DND-41 (cell line): ENCODE data around the gene HPDL.
A peak's percentile ranks its signal among the peaks of the same experiment; 100 is the strongest.
"Not testable (repeated sequence)": the region's sequence is repeated elsewhere in the genome, so short reads cannot be mapped to it uniquely, and the experiment has no call there.

Experiments
- ATAC-seq: fragments of 200-7000 bp; cut with Tn5 transposase; 3 replicates; pipeline ENCODE4 v1.9.1; 2021; ENCODE audit warnings: low read depth; ENCODE audit not compliant: insufficient read depth
- DNase-seq: peaks from one replicate; pipeline ENCODE4 v3.0.0-alpha.2; 2020
- H2AFZ ChIP-seq: 2 replicates; pipeline ENCODE4 v1.6.0; 2012; ENCODE audit warnings: low read depth, low read length
- H3K27ac ChIP-seq: 2 replicates; pipeline ENCODE4 v1.5.1; 2012; ENCODE audit warnings: low read length, inconsistent platforms
- H3K27me3 ChIP-seq: fragments of 200-600 bp; sonication (generic); 2 replicates; pipeline ENCODE4 v1.6.0; 2012; ENCODE audit warnings: low read length, mild to moderate bottlenecking, inconsistent platforms; ENCODE audit not compliant: insufficient read depth, poor library complexity
- H3K36me3 ChIP-seq: 2 replicates; pipeline ENCODE4 v1.5.1; 2012; ENCODE audit warnings: low read length, inconsistent platforms; ENCODE audit not compliant: insufficient read depth
- H3K4me1 ChIP-seq: 2 replicates; pipeline ENCODE4 v1.5.1; 2012; ENCODE audit warnings: mild to moderate bottlenecking, low read length; ENCODE audit not compliant: insufficient read depth
- H3K4me2 ChIP-seq: 2 replicates; pipeline ENCODE4 v1.6.0; 2012; ENCODE audit warnings: mild to moderate bottlenecking, moderate library complexity, low read length, inconsistent platforms; ENCODE audit not compliant: insufficient read depth
- H3K4me3 ChIP-seq, 2 experiments: fragments of 200-600 bp in 1 of 2; shearing (Covaris generic) in 1 of 2; 2 replicates each; pipeline ENCODE4 v1.5.1; 2012 to 2016; ENCODE audit warnings: inconsistent platforms in 2 of 2, low read length in 2 of 2, mild to moderate bottlenecking in 2 of 2, low read depth in 1 of 2, moderate library complexity in 1 of 2
- H3K79me2 ChIP-seq: 2 replicates; pipeline ENCODE4 v1.6.0; 2012; ENCODE audit warnings: low read length, inconsistent platforms; ENCODE audit not compliant: insufficient read depth
- H3K9ac ChIP-seq: 2 replicates; pipeline ENCODE4 v1.6.0; 2012; ENCODE audit warnings: low read depth, mild to moderate bottlenecking, inconsistent platforms, low read length, moderate library complexity
- H3K9me3 ChIP-seq: 2 replicates; pipeline ENCODE4 v1.5.1; 2012; ENCODE audit warnings: low read length, moderate library complexity, mild to moderate bottlenecking, inconsistent platforms; ENCODE audit not compliant: insufficient read depth, severe bottlenecking
- H4K20me1 ChIP-seq: 2 replicates; pipeline ENCODE4 v1.6.0; 2012; ENCODE audit warnings: low read length; ENCODE audit not compliant: insufficient read depth
- CTCF ChIP-seq: IDR thresholded peaks from 2 replicates; pipeline ENCODE4 v1.5.1; 2012; ENCODE audit warnings: borderline replicate concordance, low read length, moderate library complexity, mild to moderate bottlenecking; ENCODE audit not compliant: poor library complexity, severe bottlenecking; ENCODE audit errors: extremely low read depth
- EZH2 ChIP-seq: IDR thresholded peaks from 3 replicates; pipeline ENCODE4 v1.6.1; 2012; ENCODE audit warnings: borderline replicate concordance, low read depth, mild to moderate bottlenecking, moderate library complexity, low read length, inconsistent platforms; ENCODE audit not compliant: severe bottlenecking

HPDL gene

GRCh38 chr1:45355683-45356082 is 29.0 kb downstream of the HPDL start:
- Histone ChIP-seq H4K20me1 (no peaks in the 10 kb centered on the region), H2AFZ (no peak overlapping the region), H3K36me3 (no peaks in the 10 kb centered on the region), H3K4me2 (no peak overlapping the region), H3K9me3 (no peaks in the 10 kb centered on the region), H3K4me1 (no peaks in the 10 kb centered on the region), H3K27ac (no peak overlapping the region), H3K9ac (no peak overlapping the region), H3K79me2 (no peaks in the 10 kb centered on the region), H3K4me3 (no peak overlapping the region), H3K27me3 (no peaks in the 10 kb centered on the region)
- DNase-seq (no peak), ATAC-seq (no peak)
- no peak for TF ChIP-seq CTCF
- no peak for TF ChIP-seq EZH2

DNA sequence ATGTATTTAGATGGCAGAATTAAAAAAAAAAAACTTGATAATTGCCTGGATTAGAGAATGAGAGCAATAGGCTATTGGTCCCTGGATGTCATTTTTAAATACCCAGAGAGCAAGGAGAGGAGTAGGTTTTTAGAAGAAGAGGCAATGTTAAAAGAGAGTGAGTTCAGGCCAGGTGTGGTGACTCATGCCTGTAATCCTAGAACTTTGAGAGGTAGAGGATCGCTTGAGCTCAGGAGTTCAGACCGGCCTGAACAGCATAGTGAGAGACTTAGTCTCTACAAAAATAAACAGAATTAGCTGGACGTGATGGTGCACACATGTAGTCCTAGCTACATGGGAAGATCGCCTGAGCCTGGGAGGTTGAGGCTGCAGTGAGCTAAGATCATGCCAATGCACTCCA is 29.5 kb downstream of the HPDL start:
- no peaks in the 10 kb centered on the region for H3K4me1 ChIP-seq
- H3K4me3 ChIP-seq, result no peak overlapping the region
- H3K36me3 ChIP-seq, result no peaks in the 10 kb centered on the region
- no peak overlapping the region for H2AFZ ChIP-seq
- ATAC-seq (no peak), DNase-seq (no peak)
- H3K4me2 ChIP-seq, result no peak overlapping the region
- TF ChIP-seq EZH2 (no peak), CTCF (no peak)
- no peaks in the 10 kb centered on the region for H3K27me3 ChIP-seq
- H3K9ac ChIP-seq, result no peak overlapping the region
- no peaks in the 10 kb centered on the region for H4K20me1 ChIP-seq
- no peaks in the 10 kb centered on the region for H3K9me3 ChIP-seq
- no peak overlapping the region for H3K27ac ChIP-seq
- no peaks in the 10 kb centered on the region for H3K79me2 ChIP-seq

DNA sequence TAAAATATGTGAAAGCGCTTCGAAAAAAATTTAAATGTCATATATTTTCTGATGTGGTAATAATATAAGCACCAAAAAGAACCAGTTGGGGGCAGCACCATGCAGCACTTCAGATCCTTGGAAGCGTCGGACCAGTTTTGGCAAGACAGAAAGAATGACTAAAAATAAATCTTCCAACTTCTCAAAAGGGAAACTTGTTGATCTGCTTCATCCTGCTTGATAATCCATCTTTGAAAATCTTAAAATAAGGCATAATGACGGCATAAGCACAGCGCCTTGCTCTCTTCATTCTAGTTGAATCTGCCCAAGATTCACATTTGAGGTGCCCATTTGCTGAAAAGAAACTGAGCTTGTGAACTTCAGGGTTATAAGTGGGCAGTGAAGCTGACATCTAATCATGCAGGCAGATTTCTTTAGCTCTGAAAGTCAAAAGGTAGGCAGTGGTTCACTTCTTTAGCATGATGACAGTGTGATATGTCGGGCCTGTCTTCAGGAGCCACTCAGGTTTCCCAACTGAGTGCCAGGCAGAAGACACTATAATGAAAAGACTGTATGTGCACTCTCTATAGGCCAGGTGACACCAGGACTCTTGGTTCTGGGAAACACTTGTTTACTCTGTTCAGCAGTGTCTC is 33.3 kb downstream of the HPDL start:
- no peaks in the 10 kb centered on the region for H3K79me2 ChIP-seq
- H3K9ac ChIP-seq, result no peak overlapping the region
- no peak overlapping the region for H2AFZ ChIP-seq
- DNase-seq, result peak; percentile 47
- no peaks in the 10 kb centered on the region for H3K9me3 ChIP-seq
- H3K4me2 ChIP-seq, result no peak overlapping the region
- H3K4me1 ChIP-seq, result no peaks in the 10 kb centered on the region
- no peaks in the 10 kb centered on the region for H4K20me1 ChIP-seq
- H3K4me3 ChIP-seq, result no peak overlapping the region
- no peak for ATAC-seq
- H3K27me3 ChIP-seq, result no peaks in the 10 kb centered on the region
- no peaks in the 10 kb centered on the region for H3K36me3 ChIP-seq
- H3K27ac ChIP-seq, result no peak overlapping the region
- TF ChIP-seq CTCF, result peak; percentile 58
- no peak for TF ChIP-seq EZH2

DNA sequence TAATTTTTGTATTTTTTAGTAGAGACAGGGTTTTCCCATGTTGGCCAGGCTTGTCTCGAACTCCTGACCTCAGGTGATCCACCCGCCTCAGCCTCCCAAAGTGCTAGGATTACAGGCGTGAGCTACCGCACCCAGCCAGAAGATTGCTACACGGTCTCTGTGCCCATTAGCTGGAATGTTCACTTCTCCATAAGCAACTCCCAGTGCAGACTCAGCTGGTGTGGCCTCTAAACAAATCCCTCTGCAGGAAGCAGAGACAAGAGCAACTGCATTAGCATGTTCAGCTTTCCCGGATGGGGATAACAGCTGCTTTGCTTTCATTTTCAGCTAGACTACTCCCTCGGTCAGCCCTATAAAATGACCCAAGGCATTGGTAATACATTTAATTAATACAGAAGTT is 34.3 kb downstream of the HPDL start:
- H3K27me3 ChIP-seq, H3K9me3 ChIP-seq, H4K20me1 ChIP-seq, H3K4me3 ChIP-seq, H3K36me3 ChIP-seq, ATAC-seq, H3K27ac ChIP-seq, H3K79me2 ChIP-seq, H2AFZ ChIP-seq, H3K4me1 ChIP-seq, H3K9ac ChIP-seq, H3K4me2 ChIP-seq, DNase-seq: not testable (repeated sequence)
